CD14-positive monocyte (primary cell): ENCODE measurements around the gene SHD. TPM values are rescaled to one million over a fixed set of nuclear protein-coding genes. Genes with fewer than 3 reads are reported as not detected.

Source experiments
- DNase-seq, 3 donors: peaks; one replicate each; pipeline ENCODE4 v3.0.0-alpha.2; 2011 to 2022
- H2AFZ ChIP-seq: 2 replicates; pipeline ENCODE4 v1.6.0; 2012; ENCODE audit warnings: mild to moderate bottlenecking, low read depth, low read length, inconsistent platforms; ENCODE audit not compliant: insufficient read depth, poor library complexity, severe bottlenecking
- H3K27ac ChIP-seq, 2 donors: 1 replicate in 1 of 2; 2 replicates in 1 of 2; pipeline ENCODE4 v1.5.1; 2012 to 2013; ENCODE audit warnings: low read length in 2 of 2, control low read depth in 1 of 2, inconsistent platforms in 1 of 2, low read depth in 1 of 2, mild to moderate bottlenecking in 1 of 2
- H3K27me3 ChIP-seq, 2 donors: one replicate each; pipeline versions ENCODE4 v1.6.0 to v1.6.1; 2011 to 2013; ENCODE audit warnings: low read length in 2 of 2; ENCODE audit not compliant: control insufficient read depth in 2 of 2, insufficient read depth in 2 of 2
- H3K36me3 ChIP-seq, 2 donors: replicated peaks in 1 of 2; 1 replicate in 1 of 2; 2 replicates in 1 of 2; pipeline versions ENCODE4 v1.5.1 to v1.6.1; 2012 to 2013; ENCODE audit warnings: low read length in 2 of 2, control low read depth in 1 of 2, inconsistent platforms in 1 of 2, mild to moderate bottlenecking in 1 of 2; ENCODE audit not compliant: insufficient read depth in 2 of 2, control insufficient read depth in 1 of 2
- H3K4me1 ChIP-seq, 2 donors: 1 replicate in 1 of 2; 2 replicates in 1 of 2; pipeline versions ENCODE4 v1.5.1 to v1.6.1; 2012 to 2013; ENCODE audit warnings: low read length in 2 of 2, control low read depth in 1 of 2, inconsistent platforms in 1 of 2, mild to moderate bottlenecking in 1 of 2, moderate library complexity in 1 of 2; ENCODE audit not compliant: insufficient read depth in 2 of 2, control insufficient read depth in 1 of 2
- H3K4me2 ChIP-seq: replicated peaks from 2 replicates; pipeline ENCODE3; 2012; ENCODE audit warnings: low read length, moderate library complexity, mild to moderate bottlenecking; ENCODE audit not compliant: poor library complexity, severe bottlenecking; ENCODE audit errors: extremely low read depth
- H3K4me3 ChIP-seq, 3 experiments: fragments of 200-600 bp in 1 of 3; sonication (generic) in 1 of 3; replicated peaks in 1 of 3; 1 replicate in 2 of 3; 2 replicates in 1 of 3; pipeline ENCODE4 v1.5.1; 2011 to 2013; ENCODE audit warnings: low read length in 3 of 3, mild to moderate bottlenecking in 3 of 3, control low read depth in 2 of 3, low read depth in 2 of 3, inconsistent platforms in 1 of 3, moderate library complexity in 1 of 3
- H3K79me2 ChIP-seq: 2 replicates; pipeline ENCODE4 v1.6.0; 2012; ENCODE audit warnings: mild to moderate bottlenecking, control low read depth, inconsistent platforms, low read length, moderate library complexity; ENCODE audit not compliant: insufficient read depth
- H3K9ac ChIP-seq: 2 replicates; pipeline ENCODE4 v1.6.0; 2017; ENCODE audit warnings: low read length, mild to moderate bottlenecking; ENCODE audit not compliant: insufficient read depth, poor library complexity, severe bottlenecking
- H3K9me3 ChIP-seq, 2 donors: replicated peaks in 1 of 2; 1 replicate in 1 of 2; 2 replicates in 1 of 2; pipeline versions ENCODE4 v1.5.1 to v1.6.1; 2012 to 2013; ENCODE audit warnings: low read length in 2 of 2, control low read depth in 1 of 2; ENCODE audit not compliant: control insufficient read depth in 1 of 2, insufficient read depth in 1 of 2
- H4K20me1 ChIP-seq: 2 replicates; pipeline ENCODE4 v1.6.0; 2012; ENCODE audit warnings: mild to moderate bottlenecking, low read length, control low read depth, moderate library complexity; ENCODE audit not compliant: insufficient read depth
- H3K27ac Mint-ChIP-seq, 7 donors: one replicate each; pipeline ENCODE4 v1.8.0; 2020; ENCODE audit warnings: mild to moderate bottlenecking in 7 of 7, mixed read lengths in 7 of 7, moderate library complexity in 6 of 7, inconsistent platforms in 2 of 7
- H3K27me3 Mint-ChIP-seq, 3 donors: one replicate each; pipeline ENCODE4 v1.8.0; 2021 to 2022; ENCODE audit warnings: low read depth in 3 of 3, mild to moderate bottlenecking in 3 of 3, mixed read lengths in 3 of 3, moderate library complexity in 3 of 3, inconsistent platforms in 1 of 3
- H3K36me3 Mint-ChIP-seq, 2 donors: one replicate each; pipeline ENCODE4 v1.8.0; 2020; ENCODE audit warnings: mixed read lengths in 2 of 2, inconsistent platforms in 1 of 2, mild to moderate bottlenecking in 1 of 2
- H3K4me1 Mint-ChIP-seq: one replicate; pipeline ENCODE4 v1.8.0; 2020; ENCODE audit warnings: mild to moderate bottlenecking, mixed read lengths
- H3K4me3 Mint-ChIP-seq, 2 donors: one replicate each; pipeline ENCODE4 v1.8.0; 2020; ENCODE audit warnings: mild to moderate bottlenecking in 2 of 2, mixed read lengths in 2 of 2, moderate library complexity in 1 of 2
- H3K9me3 Mint-ChIP-seq, 7 donors: one replicate each; pipeline ENCODE4 v1.8.0; 2020 to 2022; ENCODE audit warnings: mixed read lengths in 7 of 7, mild to moderate bottlenecking in 6 of 7, moderate library complexity in 6 of 7, inconsistent platforms in 2 of 7
- CTCF ChIP-seq: fragments of 200-600 bp; IDR thresholded peaks from one replicate; pipeline ENCODE4 v1.8.0; 2022; ENCODE audit warnings: antibody characterized with exemption, mild to moderate bottlenecking
- WGBS: methylation state at CpG from one replicate; pipeline ENCODE4 v1.1.5; 2013; ENCODE audit warnings: missing lambda C conversion rate; ENCODE audit not compliant: insufficient coverage; 5-methylcytosine and 5-hydroxymethylcytosine counted together
- intact Hi-C, 2 donors: fragments of 100-400 bp; cut with micrococcal nuclease; formaldehyde crosslinking; loops; one replicate each; pipeline versions ENCODE4 v1.15.0 to v1.15.1; 2023
- polyA plus RNA-seq, 3 donors: library from polyadenylated mRNA; depleted of rRNA in 1 of 3; unstranded in 2 of 3; stranded (reverse) in 1 of 3; fragments of 300-500 nt in 2 of 3; fragments of >200 nt in 1 of 3; fragmentation: Illumina TruSeq in 2 of 3; gene quantifications; 1 replicate in 2 of 3; 2 replicates in 1 of 3; pipeline ENCODE4 v1.2.3, GENCODE V29; 2012 to 2021

SHD gene
- polyA plus RNA-seq, 3 donors: not detected

- Histone ChIP-seq H3K4me3 (no peak overlapping the region), H3K4me1 (no peaks in the 10 kb centered on the region), H3K36me3 (no peaks in the 10 kb centered on the region), H3K79me2 (no peaks in the 10 kb centered on the region), H3K27ac (no peak overlapping the region), H3K27me3 (peaks cover 20 to 32% of the 10 kb centered on the region in 2 donors), H3K4me2 (no peak overlapping the region), H2AFZ (no peak overlapping the region), H3K9ac (no peak overlapping the region), H3K9me3 (no peaks in the 10 kb centered on the region), H4K20me1 (no peaks in the 10 kb centered on the region)
- intact Hi-C loops: no loop called here
- Mint-ChIP-seq H3K27ac (no peak overlapping the region), H3K4me3 (peak overlapping the region in 1 of 2 donors; percentile 59), H3K4me1 (peaks cover 3% of the 10 kb centered on the region), H3K27me3 (peaks cover 36 to 55% (median 40%) of the 10 kb centered on the region in 3 donors), H3K36me3 (peaks cover 0 to 5% of the 10 kb centered on the region in 2 donors), H3K9me3 (peaks cover 0 to 7% (median 3%) of the 10 kb centered on the region in 7 donors)
- DNase-seq: no peak
- WGBS: 74% methylated on average over 11 of the region's 16 CpGs
- no peak for TF ChIP-seq CTCF
Measured at GRCh38 chr19:4277191-4277696, 1.8 kb upstream of the SHD start.

- Histone ChIP-seq H3K4me3 (no peak overlapping the region), H3K4me2 (no peak overlapping the region), H4K20me1 (no peaks in the 10 kb centered on the region), H3K4me1 (no peaks in the 10 kb centered on the region), H3K79me2 (no peaks in the 10 kb centered on the region), H2AFZ (no peak overlapping the region), H3K36me3 (no peaks in the 10 kb centered on the region), H3K27ac (no peak overlapping the region), H3K9me3 (no peaks in the 10 kb centered on the region), H3K9ac (no peak overlapping the region), H3K27me3 (peaks cover 20 to 32% of the 10 kb centered on the region in 2 donors)
- DNase-seq: no peak
- Mint-ChIP-seq H3K27ac (no peak overlapping the region), H3K9me3 (peaks cover 0 to 7% (median 3%) of the 10 kb centered on the region in 7 donors), H3K36me3 (peaks cover 0 to 2% of the 10 kb centered on the region in 2 donors), H3K27me3 (peaks cover 38 to 59% (median 40%) of the 10 kb centered on the region in 3 donors), H3K4me1 (peaks cover 3% of the 10 kb centered on the region), H3K4me3 (peak overlapping the region in 1 of 2 donors; percentile 57)
- TF ChIP-seq CTCF: no peak
- 10% methylated on average over 2 of the region's 4 CpGs for WGBS
- intact Hi-C loops: no loop called here
Measured at GRCh38 chr19:4278010-4278409, 1.1 kb upstream of the SHD start.
